ENCODE measurements around the gene PLCD3. TPM values are rescaled to one million over a fixed set of nuclear protein-coding genes. Genes with fewer than 3 reads are reported as not detected.

The PLCD3 gene
- total RNA-seq, 1 experiment from 2014 or later: 88.5 TPM

GRCh38 chr17:45096926-45097325 lies 35.4 kb downstream of the PLCD3 start:
- peaks cover 94% of the 10 kb centered on the region for H3K36me3 Mint-ChIP-seq (ENCODE audit: insufficient read depth, unreplicated experiment)
- no peaks in the 10 kb centered on the region for H3K9me3 Mint-ChIP-seq (ENCODE audit: unreplicated experiment)
- no peak for TF ChIP-seq CTCF (IDR thresholded peaks at IDR 0.05; ENCODE audit: insufficient read depth in 1 of 2, low read depth in 1 of 2, low read length in 1 of 2, severe bottlenecking in 1 of 2, unreplicated experiment in 1 of 2)
- Histone ChIP-seq H3K9me3 (no peaks in the 10 kb centered on the region), H3K27me3 (replicated peaks; ENCODE audit: control insufficient read depth, insufficient read depth, low read length) (no peaks in the 10 kb centered on the region), H3K36me3 (ENCODE audit: control insufficient read depth, insufficient read depth, low read length) (peaks cover 3% of the 10 kb centered on the region), H3K4me3 (ENCODE audit: low read depth, low read length) (no peak overlapping the region), H3K4me1 (peaks cover 9% of the 10 kb centered on the region; the same call in 1 of the 2 replicates)
- no peak overlapping the region for H3K27ac Mint-ChIP-seq (ENCODE audit: unreplicated experiment)
- no peak overlapping the region for H3K4me3 Mint-ChIP-seq (ENCODE audit: unreplicated experiment)
- ChIA-PET POLR2A (no interaction called here), CTCF (interaction anchor here (1.1 kb wide), 2 partner anchors 36 to 39 kb away, joined by 3 read pairs; partner anchors contain the start of genes ACBD4 and PLCD3)
- no peak for DNase-seq
- H3K4me1 Mint-ChIP-seq (ENCODE audit: low read depth, unreplicated experiment): peaks cover 7% of the 10 kb centered on the region
- H3K27me3 Mint-ChIP-seq (ENCODE audit: insufficient read depth, unreplicated experiment): no peaks in the 10 kb centered on the region
- intact Hi-C loops (cut with micrococcal nuclease; ENCODE audit: unreplicated experiment): no loop called here
- no TSS peak for BruUV-seq (replicated peaks)

GRCh38 chr17:45096141-45096540 lies 36.2 kb downstream of the PLCD3 start:
- no TSS peak for BruUV-seq (replicated peaks)
- H3K9me3 Mint-ChIP-seq (ENCODE audit: unreplicated experiment): no peaks in the 10 kb centered on the region
- H3K4me3 Mint-ChIP-seq (ENCODE audit: unreplicated experiment): no peak overlapping the region
- Histone ChIP-seq H3K27me3 (replicated peaks; ENCODE audit: control insufficient read depth, insufficient read depth, low read length) (no peaks in the 10 kb centered on the region), H3K4me1 (0 out of 2 replicates have a peak, but pooled peaks cover 5% of the 10 kb centered on the region), H3K36me3 (ENCODE audit: control insufficient read depth, insufficient read depth, low read length) (peaks cover 4% of the 10 kb centered on the region), H3K4me3 (ENCODE audit: low read depth, low read length) (no peak overlapping the region), H3K9me3 (no peaks in the 10 kb centered on the region)
- peaks cover 94% of the 10 kb centered on the region for H3K36me3 Mint-ChIP-seq (ENCODE audit: insufficient read depth, unreplicated experiment)
- no peaks in the 10 kb centered on the region for H3K27me3 Mint-ChIP-seq (ENCODE audit: insufficient read depth, unreplicated experiment)
- H3K27ac Mint-ChIP-seq (ENCODE audit: unreplicated experiment): no peak overlapping the region
- ChIA-PET CTCF (interaction anchor here (1.1 kb wide), 1 partner anchor 39 kb away, joined by 3 read pairs; the partner anchor contains the start of gene ACBD4), POLR2A (no interaction called here)
- intact Hi-C loops (cut with micrococcal nuclease; ENCODE audit: unreplicated experiment): no loop called here
- peaks cover 7% of the 10 kb centered on the region for H3K4me1 Mint-ChIP-seq (ENCODE audit: low read depth, unreplicated experiment)
- peak in 1 of 2 experiments; percentile 44 for DNase-seq
- peak; percentile 52 to 71 for TF ChIP-seq CTCF (IDR thresholded peaks at IDR 0.05; ENCODE audit: insufficient read depth in 1 of 2, low read depth in 1 of 2, low read length in 1 of 2, severe bottlenecking in 1 of 2, unreplicated experiment in 1 of 2)

- ChIA-PET CTCF (interaction anchor here (0.5 to 1.4 kb wide), 4 partner anchors 10 to 42 kb away, joined by 3 to 5 read pairs (median 4); partner anchors contain the start of gene ACBD4), POLR2A (no interaction called here)
- Mint-ChIP-seq H3K27me3 (ENCODE audit: insufficient read depth, unreplicated experiment) (no peaks in the 10 kb centered on the region), H3K27ac (ENCODE audit: unreplicated experiment) (no peak overlapping the region), H3K36me3 (ENCODE audit: insufficient read depth, unreplicated experiment) (peaks cover 91% of the 10 kb centered on the region), H3K4me3 (ENCODE audit: unreplicated experiment) (no peak overlapping the region), H3K4me1 (ENCODE audit: low read depth, unreplicated experiment) (no peaks in the 10 kb centered on the region), H3K9me3 (ENCODE audit: unreplicated experiment) (no peaks in the 10 kb centered on the region)
- intact Hi-C loops (cut with micrococcal nuclease; ENCODE audit: unreplicated experiment): no loop called here
- no peak for TF ChIP-seq CTCF (IDR thresholded peaks at IDR 0.05; ENCODE audit: insufficient read depth in 1 of 2, low read depth in 1 of 2, low read length in 1 of 2, severe bottlenecking in 1 of 2, unreplicated experiment in 1 of 2)
- H3K9me3 ChIP-seq: no peaks in the 10 kb centered on the region
- no peak overlapping the region for H3K4me3 ChIP-seq (ENCODE audit: low read depth, low read length)
- peaks cover 5% of the 10 kb centered on the region for H3K36me3 ChIP-seq (ENCODE audit: control insufficient read depth, insufficient read depth, low read length)
- DNase-seq: no peak
- no TSS peak for BruUV-seq (replicated peaks)
- no peaks in the 10 kb centered on the region for H3K27me3 ChIP-seq (replicated peaks; ENCODE audit: control insufficient read depth, insufficient read depth, low read length)
- H3K4me1 ChIP-seq: 0 out of 2 replicates have a peak, but pooled peaks cover 5% of the 10 kb centered on the region
Observed at GRCh38 chr17:45093444-45094110, 38.7 kb downstream of the PLCD3 start.
